ENCODE data around the gene TFB1M.

TFB1M gene

GRCh38 chr6:155303361-155303870, 10.9 kb downstream of the TFB1M start:
- no peak for TF ChIP-seq ZNF565 (CRISPR knock-in tag; conservative IDR thresholded peaks at IDR 0.05; ENCODE audit: low read depth)
- no peak for TF ChIP-seq ZC3H10 (CRISPR knock-in tag; IDR thresholded peaks at IDR 0.05)
- no peak for TF ChIP-seq TSHZ2 (CRISPR knock-in tag; IDR thresholded peaks at IDR 0.05)
- no peak for TF ChIP-seq TCF4 (CRISPR knock-in tag; IDR thresholded peaks at IDR 0.05; ENCODE audit: borderline replicate concordance)
- no peak for ATAC-seq

GRCh38 chr6:155301867-155302266, 12.4 kb downstream of the TFB1M start:
- ATAC-seq = no peak

GRCh38 chr6:155297669-155298068, 16.6 kb downstream of the TFB1M start:
- no peak for TF ChIP-seq BACH2 (CRISPR knock-in tag; IDR thresholded peaks at IDR 0.05; ENCODE audit: borderline replicate concordance)
- no peak for ATAC-seq

More at GRCh38 chr6:155301867-155302266, 12.4 kb downstream of the TFB1M start:
- TF ChIP-seq TCF4 (CRISPR knock-in tag; IDR thresholded peaks at IDR 0.05; ENCODE audit: borderline replicate concordance) (no peak), ZNF70 (CRISPR knock-in tag; IDR thresholded peaks at IDR 0.05) (no peak), PATZ1 (CRISPR knock-in tag; IDR thresholded peaks at IDR 0.05; ENCODE audit: borderline replicate concordance) (no peak), TOX (CRISPR knock-in tag; IDR thresholded peaks at IDR 0.05; ENCODE audit: borderline replicate concordance) (no peak)

- TF ChIP-seq ZFP30 (CRISPR knock-in tag; IDR thresholded peaks at IDR 0.05) = no peak
- no peak for TF ChIP-seq TOX (CRISPR knock-in tag; IDR thresholded peaks at IDR 0.05; ENCODE audit: borderline replicate concordance)
- ATAC-seq = no peak
Measured at GRCh38 chr6:155292711-155293110, 21.6 kb downstream of the TFB1M start.

- no peak for TF ChIP-seq CSRNP3 (CRISPR knock-in tag; IDR thresholded peaks at IDR 0.05)
- no peak for TF ChIP-seq SNAI2 (CRISPR knock-in tag; IDR thresholded peaks at IDR 0.05)
- no peak for TF ChIP-seq ZFP30 (CRISPR knock-in tag; IDR thresholded peaks at IDR 0.05)
- no peak for TF ChIP-seq OSR1 (CRISPR knock-in tag; IDR thresholded peaks at IDR 0.05)
- TF ChIP-seq CREB5 (CRISPR knock-in tag; IDR thresholded peaks at IDR 0.05; ENCODE audit: low read depth) = no peak
- TF ChIP-seq ZNF565 (CRISPR knock-in tag; conservative IDR thresholded peaks at IDR 0.05; ENCODE audit: low read depth) = no peak
- TF ChIP-seq PPARA (CRISPR knock-in tag; IDR thresholded peaks at IDR 0.05; ENCODE audit: borderline replicate concordance) = no peak
- TF ChIP-seq ZNF70 (CRISPR knock-in tag; IDR thresholded peaks at IDR 0.05) = no peak
- TF ChIP-seq TCF4 (CRISPR knock-in tag; IDR thresholded peaks at IDR 0.05; ENCODE audit: borderline replicate concordance) = no peak
- no peak for TF ChIP-seq ISL1 (CRISPR knock-in tag; IDR thresholded peaks at IDR 0.05)
- TF ChIP-seq POU6F1 (CRISPR knock-in tag; IDR thresholded peaks at IDR 0.05; ENCODE audit: borderline replicate concordance, low read depth) = no peak
- TF ChIP-seq PATZ1 (CRISPR knock-in tag; IDR thresholded peaks at IDR 0.05; ENCODE audit: borderline replicate concordance) = no peak
- TF ChIP-seq ESRRG (CRISPR knock-in tag; IDR thresholded peaks at IDR 0.05) = no peak
- no peak for TF ChIP-seq ZFP3 (CRISPR knock-in tag; IDR thresholded peaks at IDR 0.05)
- no peak for TF ChIP-seq GLIS3 (CRISPR knock-in tag; IDR thresholded peaks at IDR 0.05)
- no peak for ATAC-seq
Measured at GRCh38 chr6:155291291-155291690, 23.0 kb downstream of the TFB1M start.
